ENCODE results near the gene SHC4. TPM values are rescaled to one million over a fixed set of nuclear protein-coding genes. Genes with fewer than 3 reads are reported as not detected.

Gene SHC4
- total and polyA plus RNA-seq, 2 of the 8 experiments (the other 6 are each of a cell fraction or from before 2014, with no cell fraction given), result 0.15 to 0.30 TPM

- H2BK120ac ChIP-seq (replicated peaks; ENCODE audit: low read depth, low read length), result no peak overlapping the region
- H3K23ac ChIP-seq (ENCODE audit: insufficient read length), result no peak overlapping the region
- H3K9me3 ChIP-seq (ENCODE audit: insufficient read depth in 2 of 2, low read depth in 1 of 2, low read length in 1 of 2), result no peaks in the 10 kb centered on the region
- H4K91ac ChIP-seq (replicated peaks; ENCODE audit: insufficient read length, low read length), result no peak overlapping the region
- peaks cover 0 to 22% of the 10 kb centered on the region in 2 experiments; a peak in 2 of 4 replicates for H3K79me2 ChIP-seq (ENCODE audit: control insufficient read depth in 1 of 2, insufficient read depth in 2 of 2, low read length in 2 of 2)
- H3K27ac ChIP-seq (ENCODE audit: low read depth, low read length), result no peak overlapping the region
- no peak overlapping the region for H4K8ac ChIP-seq (ENCODE audit: extremely low read depth, insufficient read depth, low read length)
- no peak overlapping the region for H3K14ac ChIP-seq (ENCODE audit: insufficient read length)
- H4K5ac ChIP-seq (ENCODE audit: insufficient read length, low read depth, low read length), result no peak overlapping the region
- H3K9ac ChIP-seq (replicated peaks in 1 of 4; ENCODE audit: extremely low read depth in 1 of 4, low read depth in 3 of 4, low read length in 3 of 4), result no peak overlapping the region
- CTCF ChIA-PET (ENCODE audit: partially characterized antibody), result no interaction called here
- H3K79me1 ChIP-seq (ENCODE audit: low read depth, low read length), result no peaks in the 10 kb centered on the region
- H2AK5ac ChIP-seq (ENCODE audit: low read depth, low read length), result no peak overlapping the region
- H3K27me3 ChIP-seq (replicated peaks in 1 of 4; ENCODE audit: control insufficient read depth in 3 of 4, extremely low read depth in 1 of 4, insufficient read depth in 3 of 4, low read length in 3 of 4), result no peaks in the 10 kb centered on the region
- FAIRE-seq (no peak), DNase-seq (ENCODE audit: low read depth in 1 of 2, low spot score in 2 of 2) (no peak)
- peaks cover 2% of the 10 kb centered on the region in 2 experiments for H4K20me1 ChIP-seq (replicated peaks in 1 of 2; ENCODE audit: control insufficient read depth in 1 of 2, insufficient read depth in 2 of 2, low read length in 2 of 2)
- WGBS, 2 experiments (ENCODE audit: extremely low coverage in 1 of 2, insufficient coverage in 1 of 2, insufficient read length in 1 of 2, insufficient replicate concordance in 2 of 2, low coverage in 1 of 2, low lambda C conversion rate in 2 of 2, missing lambda C conversion rate in 1 of 2), result 95% methylated on average over 3 of the region's 3 CpGs; no CpG with 5 or more reads in 1 of the 2 experiments
- H3K56ac ChIP-seq (replicated peaks; ENCODE audit: insufficient read length, low read depth, low read length), result no peak overlapping the region
- H3K4me2 ChIP-seq (ENCODE audit: insufficient read depth in 1 of 2, low read depth in 2 of 2, low read length in 2 of 2), result no peak overlapping the region
- H2BK15ac ChIP-seq (ENCODE audit: low read length), result no peak overlapping the region
- POLR2A ChIA-PET (ENCODE audit: partially characterized antibody), result no interaction called here
- no peaks in the 10 kb centered on the region for H3K23me2 ChIP-seq (ENCODE audit: low read depth, low read length)
- H3K4me1 ChIP-seq (replicated peaks in 1 of 4; ENCODE audit: control insufficient read depth in 3 of 4, insufficient read depth in 4 of 4, low read length in 3 of 4), result peaks cover 0 to 3% (median 1%) of the 10 kb centered on the region in 4 experiments; a peak in 3 of 7 replicates
- no peak overlapping the region for H2AFZ ChIP-seq (ENCODE audit: low read length)
- no peak overlapping the region for H2BK5ac ChIP-seq (ENCODE audit: low read depth, low read length)
- no peak overlapping the region for H3K4ac ChIP-seq (replicated peaks; ENCODE audit: insufficient read length, low read depth, low read length)
- H3K4me3 ChIP-seq (ENCODE audit: extremely low read depth in 1 of 4, insufficient read depth in 2 of 4, low read depth in 3 of 4, low read length in 4 of 4), result no peak overlapping the region
- H2BK12ac ChIP-seq (ENCODE audit: low read depth, low read length), result no peak overlapping the region
- H3K18ac ChIP-seq (ENCODE audit: extremely low read depth, low read length), result no peak overlapping the region
- H2BK20ac ChIP-seq (ENCODE audit: low read length), result no peak overlapping the region
- H3K36me3 ChIP-seq (ENCODE audit: control insufficient read depth in 2 of 4, insufficient read depth in 4 of 4, low read length in 3 of 4), result peaks cover 0 to 36% (median 8%) of the 10 kb centered on the region in 4 experiments; a peak in 5 of 8 replicates
- TF ChIP-seq SIN3A (conservative IDR thresholded peaks at IDR 0.05 in 1 of 2, IDR thresholded peaks at IDR 0.05 in 1 of 2; ENCODE audit: low read depth in 1 of 2, low read length in 2 of 2) (no peak), MAX (IDR thresholded peaks at IDR 0.05) (no peak), HDAC6 (IDR thresholded peaks at IDR 0.05; ENCODE audit: low read depth, low read length) (no peak)
Observed at GRCh38 chr15:48795901-48796300, 167.8 kb downstream of the SHC4 start.
